Amygdala (tissue), 56 donors: Measurements from ENCODE around the gene CNMD.

Experiments used
- DNase-seq, 56 donors: peaks; one replicate each; lab custom pipeline; 2025; lab: John Stamatoyannopoulos, UW

CNMD gene

GRCh38 chr13:52739468-52740071 lies at the start of gene CNMD:
CNMD (minus strand) TSS chr13:52739820; CDS start chr13:52739701, 119 bp downstream.
- DNase-seq: no peak

- DNase-seq: no peak
These were observed 48.4 kb upstream of the CNMD start for GRCh38 chr13:52788011-52788410.

- peak in 3 of 56 donors; percentile 5 to 21 (median 5) for DNase-seq
These were observed 47.6 kb upstream of the CNMD start for GRCh38 chr13:52787235-52787634.

- DNase-seq: peak in 48 of 56 donors; percentile 5 to 85 (median 42)
These were observed 47.1 kb upstream of the CNMD start for GRCh38 chr13:52786766-52787165.

- no peak for DNase-seq
These were observed 46.1 kb upstream of the CNMD start for GRCh38 chr13:52785739-52786138.

GRCh38 chr13:52784591-52785340 lies 45.1 kb upstream of the CNMD start:
- DNase-seq: no peak

GRCh38 chr13:52783943-52784342 lies 44.3 kb upstream of the CNMD start:
- DNase-seq: no peak

GRCh38 chr13:52782471-52783448 lies 43.1 kb upstream of the CNMD start:
- DNase-seq: peak in 9 of 56 donors; percentile 2 to 26 (median 6)

GRCh38 chr13:52780611-52781010 lies 41.0 kb upstream of the CNMD start:
- DNase-seq: no peak

GRCh38 chr13:52780092-52780491 lies 40.5 kb upstream of the CNMD start:
- DNase-seq: no peak

GRCh38 chr13:52779103-52779502 lies 39.5 kb upstream of the CNMD start:
- DNase-seq: peak in 18 of 56 donors; percentile 4 to 57 (median 14)

- DNase-seq: no peak
These were observed 37.1 kb upstream of the CNMD start for GRCh38 chr13:52776726-52777125.

- no peak for DNase-seq
These were observed 35.9 kb upstream of the CNMD start for GRCh38 chr13:52775511-52775910.

GRCh38 chr13:52767949-52768516 lies 28.4 kb upstream of the CNMD start:
- DNase-seq: no peak

- DNase-seq: no peak
These were observed 26.2 kb upstream of the CNMD start for GRCh38 chr13:52765611-52766390.

GRCh38 chr13:52760077-52760476 lies 20.5 kb upstream of the CNMD start:
- no peak for DNase-seq

GRCh38 chr13:52758114-52758513 lies 18.5 kb upstream of the CNMD start:
- DNase-seq: no peak

GRCh38 chr13:52751196-52751595 lies 11.6 kb upstream of the CNMD start:
- no peak for DNase-seq

- no peak for DNase-seq
These were observed 11.1 kb upstream of the CNMD start for GRCh38 chr13:52750713-52751112.

- no peak for DNase-seq
These were observed 9.8 kb upstream of the CNMD start for GRCh38 chr13:52749419-52749818.
